ENCODE results near the gene SIK3.

The SIK3 gene

DNA sequence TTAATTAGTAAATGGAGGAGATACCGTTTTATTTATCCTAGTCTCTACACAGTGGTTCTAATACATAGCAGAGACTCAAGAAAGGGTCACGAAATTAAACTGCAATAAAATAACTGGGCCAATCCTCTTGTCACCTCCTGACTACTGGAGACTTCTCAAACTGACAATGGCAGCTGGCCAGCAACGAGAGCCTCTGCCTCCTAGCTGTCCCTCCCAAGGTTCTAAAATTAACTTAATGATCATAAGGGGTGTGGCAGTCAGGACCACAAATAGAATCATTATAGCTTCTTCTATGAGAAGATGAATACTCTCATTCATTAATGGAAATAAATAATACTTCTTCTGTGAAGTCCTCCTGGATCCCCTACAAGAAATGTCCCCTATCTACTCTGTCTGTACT, 197.0 kb downstream of the SIK3 start:
- DNase-seq (ENCODE audit: low read depth in 2 of 2): no peak

DNA sequence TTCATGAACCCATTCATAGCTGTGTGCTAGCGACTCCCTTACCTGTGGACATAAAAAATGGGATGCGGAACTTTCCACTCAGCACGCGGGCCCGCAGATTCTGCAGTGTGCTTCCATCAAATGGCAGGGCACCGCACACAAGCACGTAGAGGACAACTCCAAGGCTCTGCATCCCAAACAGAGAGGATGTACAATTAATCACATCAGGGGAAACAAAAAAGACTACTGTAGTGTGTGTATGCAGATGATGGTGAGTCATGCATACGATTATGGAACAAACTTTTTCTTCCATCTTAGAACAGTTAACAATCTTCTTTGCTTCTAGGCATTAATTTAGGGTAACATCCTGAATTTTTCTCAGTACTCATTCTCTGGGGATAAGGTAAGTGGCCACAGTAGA, 202.0 kb downstream of the SIK3 start:
- no peak for DNase-seq (ENCODE audit: low read depth in 2 of 2)

DNA sequence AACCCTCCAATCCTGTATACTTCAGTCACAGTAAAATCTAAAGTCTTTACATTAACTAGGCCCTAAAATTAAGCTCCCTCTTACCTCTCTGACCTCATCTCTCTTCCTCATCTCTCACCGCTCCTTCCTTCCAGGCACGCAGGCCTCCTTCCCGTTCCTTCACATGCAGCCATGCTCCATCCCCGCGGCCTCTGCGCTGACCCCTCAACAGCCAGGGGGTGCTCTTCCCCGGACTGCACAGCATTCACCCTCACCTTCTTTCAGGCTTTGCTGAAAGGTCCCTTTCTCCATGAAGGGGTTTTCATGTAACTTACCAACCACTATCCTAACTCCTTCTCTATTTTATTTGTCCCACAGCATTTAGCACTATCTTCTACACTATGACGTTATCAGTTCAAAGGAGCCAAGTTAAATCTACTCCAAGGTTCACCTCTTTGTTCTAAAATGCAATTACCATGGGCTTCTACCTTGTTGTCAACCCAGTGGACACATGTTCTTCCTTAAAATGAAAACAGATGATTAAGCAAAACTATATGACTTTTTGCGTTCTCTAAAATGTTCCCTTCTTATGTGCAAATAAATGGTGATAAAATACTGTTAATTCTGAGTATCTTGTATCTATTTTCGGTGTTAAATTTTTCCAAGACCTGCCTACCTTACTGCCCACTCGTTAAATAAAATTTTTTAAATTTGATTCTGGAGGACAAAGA, 203.0 kb downstream of the SIK3 start:
- DNase-seq (ENCODE audit: low read depth in 2 of 2): no peak

DNA sequence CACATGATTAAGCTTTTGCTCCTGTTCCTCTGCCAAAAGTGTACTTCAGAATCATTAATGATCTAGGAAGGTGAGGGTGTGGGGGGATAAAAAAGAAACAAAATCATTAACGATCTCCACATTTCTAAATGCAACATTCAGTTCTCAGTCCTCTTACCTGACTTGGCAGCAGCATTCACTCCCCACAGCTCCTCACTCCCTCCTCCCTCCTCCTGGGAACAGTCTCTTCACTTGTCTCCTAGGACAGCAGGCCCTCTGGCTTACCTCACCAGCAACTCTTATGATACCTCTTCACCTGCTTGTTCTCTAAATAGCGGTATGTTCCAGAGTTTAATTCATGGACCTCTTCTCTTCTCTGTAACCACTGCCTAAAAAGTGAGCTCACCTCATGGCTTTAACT, 204.3 kb downstream of the SIK3 start:
- DNase-seq (ENCODE audit: low read depth in 2 of 2): no peak

DNA sequence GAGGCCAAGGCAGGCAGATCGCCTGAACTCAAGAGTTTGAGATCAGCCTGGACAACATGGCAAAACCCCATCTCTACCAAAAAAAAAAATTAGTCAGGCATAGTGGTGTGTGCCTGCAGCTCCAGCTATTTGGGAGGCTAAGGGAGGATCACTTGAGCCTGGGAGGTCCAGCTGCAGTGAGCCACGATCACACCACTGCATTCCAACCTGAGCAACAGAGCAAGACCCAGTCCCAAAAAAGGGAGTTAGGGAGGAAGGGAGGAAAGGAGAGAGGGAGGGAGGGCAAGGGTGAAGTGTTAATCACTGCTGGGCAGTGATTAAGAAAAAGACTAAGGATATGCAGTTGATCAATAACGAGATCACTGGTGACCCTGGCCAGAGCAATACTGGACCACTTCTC, 204.8 kb downstream of the SIK3 start:
- DNase-seq (ENCODE audit: low read depth in 2 of 2): no peak

DNA sequence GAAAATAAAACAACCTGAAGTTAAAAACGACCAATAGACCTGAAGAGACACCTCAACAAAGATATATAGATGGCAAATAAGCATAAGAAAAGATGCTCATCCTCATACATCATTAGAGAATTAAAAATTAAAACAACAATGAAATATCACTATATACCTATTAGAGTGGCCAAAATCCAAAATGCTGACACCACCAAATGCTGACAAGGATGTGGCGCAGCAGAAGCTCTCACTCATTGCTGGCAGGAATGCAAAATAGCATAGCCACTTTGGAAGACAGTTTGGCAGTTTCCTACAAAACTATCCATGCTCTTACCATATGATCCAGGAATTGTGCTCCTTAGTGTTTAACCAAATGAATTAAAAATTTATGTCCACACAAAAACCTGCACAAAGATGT, 205.9 kb downstream of the SIK3 start:
- DNase-seq (ENCODE audit: low read depth in 2 of 2): no peak

DNA sequence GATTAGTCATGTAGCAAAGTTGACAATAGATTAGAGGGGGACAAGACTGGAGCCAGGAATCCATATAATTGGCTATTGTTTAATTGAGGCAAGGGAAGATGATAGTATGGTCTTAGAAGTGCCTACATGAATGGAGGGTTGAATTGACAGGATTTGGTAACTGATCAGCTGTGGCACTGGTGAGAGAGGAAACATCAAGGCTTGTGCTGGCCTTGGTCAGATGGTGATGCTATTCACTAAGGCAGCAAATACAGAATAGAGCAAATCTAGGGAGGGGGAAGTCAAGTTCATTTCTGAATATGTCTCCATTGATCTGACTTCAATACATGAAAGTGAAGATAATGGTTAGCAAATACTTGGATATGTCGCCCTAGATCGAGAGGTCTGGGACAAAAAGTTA, 206.5 kb downstream of the SIK3 start:
- DNase-seq (ENCODE audit: low read depth in 2 of 2): no peak

DNA sequence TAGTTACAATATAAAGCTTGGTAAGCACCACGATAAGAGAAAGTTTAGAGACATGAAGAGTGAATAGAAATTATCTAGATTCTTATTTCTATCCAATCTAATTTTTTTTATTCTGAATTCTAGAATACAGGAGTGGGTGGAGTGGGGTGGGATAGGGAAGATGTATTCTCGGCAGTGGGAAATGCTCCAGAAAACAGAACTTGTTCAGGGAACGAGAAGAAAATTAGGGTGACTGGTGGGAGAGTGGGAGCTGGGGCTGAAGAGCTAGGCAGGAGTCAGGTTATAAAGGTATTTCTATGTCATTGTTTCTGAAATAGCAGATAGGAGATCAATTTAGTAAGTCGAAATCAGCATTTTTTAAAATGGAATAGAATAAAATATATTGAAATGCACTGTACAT, 207.6 kb downstream of the SIK3 start:
- DNase-seq (ENCODE audit: low read depth in 2 of 2): no peak

DNA sequence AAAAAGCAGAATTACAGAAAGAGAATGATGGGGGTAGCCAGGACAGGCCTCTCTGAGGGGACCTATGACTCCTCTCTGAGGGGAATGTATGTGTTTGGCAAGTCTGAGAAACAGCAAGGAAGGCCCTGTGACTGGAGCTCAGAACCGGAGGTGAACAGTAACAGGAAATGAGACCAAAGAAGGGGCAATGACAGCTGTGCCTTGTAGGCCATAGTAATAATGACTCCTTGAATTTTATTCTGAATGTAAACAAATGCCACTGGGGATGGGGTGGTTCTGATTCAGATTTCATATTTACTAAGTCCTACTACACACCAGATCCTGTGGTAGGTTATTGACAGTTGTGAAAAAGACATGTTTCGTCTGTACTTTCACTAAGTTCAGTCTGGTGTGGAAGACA, 208.0 kb downstream of the SIK3 start:
- DNase-seq (ENCODE audit: low read depth in 2 of 2): no peak

DNA sequence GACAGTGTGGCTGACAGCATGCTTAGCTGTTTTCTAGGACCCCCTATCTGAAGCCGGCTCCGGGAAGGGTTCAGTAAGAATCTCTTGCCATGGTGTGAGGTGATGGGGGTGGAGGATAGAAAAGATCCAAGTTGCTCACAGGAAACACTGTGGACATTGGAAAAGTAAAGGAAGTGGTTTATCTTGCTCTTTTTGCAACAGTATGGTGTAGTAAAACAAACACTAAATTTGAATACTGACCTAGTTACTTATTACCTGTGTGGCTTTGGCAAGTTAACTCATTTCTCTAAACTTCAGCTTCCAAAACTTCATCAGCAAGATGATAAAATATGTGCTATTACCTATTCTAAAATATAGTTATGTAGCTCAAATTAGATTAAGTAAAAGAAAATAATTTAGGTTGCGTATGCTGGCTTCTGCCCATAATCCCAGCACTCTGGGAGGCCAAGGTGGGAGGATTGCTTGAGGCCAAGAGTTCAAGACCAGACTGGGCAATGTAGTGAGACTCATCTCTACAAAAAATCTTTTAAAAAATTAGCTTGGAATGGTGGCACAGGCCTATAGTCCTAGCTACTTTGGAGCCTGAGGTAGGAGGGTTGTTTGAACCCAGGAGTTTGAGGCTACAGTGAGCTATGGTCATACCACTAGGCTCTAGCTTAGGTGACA, 209.2 kb downstream of the SIK3 start:
- no peak for DNase-seq (ENCODE audit: low read depth in 2 of 2)

DNA sequence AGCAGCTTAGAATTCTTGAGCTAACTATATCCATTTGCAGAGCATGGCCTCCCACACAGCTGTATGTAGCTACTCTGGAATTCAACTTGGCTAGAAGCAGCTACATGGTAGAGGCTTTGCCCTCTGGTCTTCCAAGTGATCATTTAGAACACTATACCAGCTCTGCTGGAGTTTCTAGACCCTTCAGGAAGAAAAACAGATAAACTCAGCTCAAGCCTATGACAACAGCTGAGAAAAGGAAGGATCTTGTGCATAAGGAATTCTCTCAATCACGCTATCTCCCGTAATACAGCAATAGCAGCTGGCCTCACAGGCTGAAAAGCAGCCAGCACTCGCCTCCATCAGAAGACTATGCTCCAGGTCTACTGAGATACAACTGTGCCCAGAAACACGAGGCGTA, 210.2 kb downstream of the SIK3 start:
- DNase-seq (ENCODE audit: low read depth in 2 of 2): peak in 1 of 2 experiments; percentile 38

DNA sequence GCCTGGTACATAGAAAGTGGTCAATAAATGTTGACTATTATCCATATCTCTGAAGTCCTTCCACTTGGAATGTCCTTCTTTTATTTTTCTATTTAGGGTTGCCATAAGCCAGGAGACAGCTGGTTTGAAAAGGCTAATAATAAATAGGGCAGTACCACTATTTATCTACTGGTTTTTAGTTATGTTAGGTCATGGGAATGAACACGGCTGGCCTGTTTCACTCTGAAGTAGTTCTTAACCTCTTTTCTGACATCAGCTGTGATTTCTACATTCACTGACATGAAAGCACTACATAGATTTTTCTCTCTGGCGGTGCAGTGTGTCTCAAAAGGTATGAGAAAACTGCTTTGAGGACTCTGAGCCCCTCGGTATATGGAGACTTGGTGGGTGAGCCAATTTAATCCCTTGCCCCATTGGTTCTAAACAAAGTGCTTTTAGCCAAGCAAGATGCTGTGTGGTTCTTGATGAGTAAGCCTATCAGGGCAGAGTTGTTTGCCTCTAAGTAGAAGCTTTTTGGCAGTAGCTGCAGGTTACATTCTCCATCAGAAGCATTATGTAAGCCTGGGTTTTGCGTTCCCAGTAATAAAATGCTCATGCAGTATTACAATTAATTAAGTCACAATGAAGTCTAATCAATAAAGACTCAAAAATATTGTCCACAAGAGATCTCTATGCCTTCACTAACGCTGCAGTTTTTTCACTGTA, 212.1 kb downstream of the SIK3 start:
- DNase-seq (ENCODE audit: low read depth in 2 of 2): no peak

DNA sequence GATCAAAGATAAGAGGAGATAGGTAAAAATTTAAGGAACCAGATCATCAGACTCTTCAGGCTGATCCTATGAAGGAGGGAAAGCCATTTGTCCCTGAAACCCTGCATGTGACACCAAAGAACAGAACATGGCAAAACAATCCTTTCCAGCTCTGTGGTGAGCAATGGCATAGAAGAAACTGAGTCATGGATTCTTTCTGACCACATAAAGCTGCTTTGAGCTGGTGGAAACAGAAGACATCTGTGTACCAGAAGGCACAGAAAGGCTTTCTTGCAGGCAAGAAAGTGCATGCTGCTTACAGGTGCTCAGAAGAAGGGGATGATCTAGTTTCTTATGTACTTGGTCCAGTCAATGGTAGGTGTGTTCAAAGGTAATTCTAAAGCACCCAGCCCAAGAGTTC, 215.8 kb downstream of the SIK3 start:
- peak; percentile 36 to 47 for DNase-seq (ENCODE audit: low read depth in 2 of 2)

DNA sequence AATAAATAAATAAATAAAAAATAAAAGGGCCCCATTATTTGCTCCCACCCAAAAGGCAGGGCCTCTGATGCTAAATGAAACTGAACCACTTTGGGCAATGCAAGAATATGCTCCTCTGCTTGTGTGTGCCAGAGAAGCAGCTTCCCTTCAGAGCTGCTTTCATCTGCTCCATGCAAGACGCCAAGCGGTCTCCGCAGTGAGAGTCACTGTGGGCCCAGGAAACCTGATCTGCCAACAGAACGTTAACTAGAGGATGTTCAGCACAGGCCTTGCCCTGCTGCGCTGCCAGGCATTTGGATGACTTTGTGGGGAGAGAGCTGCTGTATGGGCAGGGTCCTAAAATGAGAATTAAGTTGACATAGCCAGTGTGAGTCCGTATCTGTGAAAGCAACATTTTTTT, 217.1 kb downstream of the SIK3 start:
- DNase-seq (ENCODE audit: low read depth in 2 of 2): no peak

DNA sequence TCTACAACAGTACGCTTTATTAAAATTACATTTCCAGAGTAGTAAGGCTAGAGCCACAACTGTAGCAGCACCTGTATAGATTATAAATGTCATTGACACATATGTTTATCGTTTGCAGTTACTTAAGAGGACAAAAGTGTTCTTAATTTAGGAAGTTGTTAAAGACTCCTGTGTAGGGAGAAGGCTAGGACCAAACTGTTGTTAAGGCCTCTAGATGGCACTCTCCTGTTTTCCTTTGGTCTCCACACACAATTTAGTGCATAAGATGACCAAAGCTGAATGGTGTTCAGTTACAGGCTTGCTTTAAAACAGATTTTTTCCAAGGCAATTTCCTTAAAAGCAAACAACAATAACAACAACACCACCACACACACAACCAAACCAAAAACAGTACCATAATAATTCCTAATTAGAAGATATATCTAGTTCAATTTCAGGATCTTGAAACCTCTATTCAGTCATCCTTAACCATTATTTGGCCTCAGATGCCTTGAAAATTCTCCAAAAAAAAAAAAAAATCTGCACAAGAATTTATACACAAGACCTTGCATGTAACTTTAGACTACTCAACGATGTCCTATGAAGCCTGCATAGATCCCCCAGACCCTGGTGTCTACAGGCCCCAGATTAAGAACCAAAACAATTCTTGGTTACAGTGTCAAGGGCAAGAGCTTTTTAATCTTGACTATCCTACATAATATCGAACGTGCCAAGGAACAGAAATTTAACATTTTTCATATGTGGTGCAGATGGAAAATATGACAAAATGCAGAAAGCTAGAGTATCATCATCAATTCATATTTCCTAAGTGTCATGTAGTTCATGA, 218.2 kb downstream of the SIK3 start:
- peak; percentile 35 to 40 for DNase-seq (ENCODE audit: low read depth in 2 of 2)

DNA sequence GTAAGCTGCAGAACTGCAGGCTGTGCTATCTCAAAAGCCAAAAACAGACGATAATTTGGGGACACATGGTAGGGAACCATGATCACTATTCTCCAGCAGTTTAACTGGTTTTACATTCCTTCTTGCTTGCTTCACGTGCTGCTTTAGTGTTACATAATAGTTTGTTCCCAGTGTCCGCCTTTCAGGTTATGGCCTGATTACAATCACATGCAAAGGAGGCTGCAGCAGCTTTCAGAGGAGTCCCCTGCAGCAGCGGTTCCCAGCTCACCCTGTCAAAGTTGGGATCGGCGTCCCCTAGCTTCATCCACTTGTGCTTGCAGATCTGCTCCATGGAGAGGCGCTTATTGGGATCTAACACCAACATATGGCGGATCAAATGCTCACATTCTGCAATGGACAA, 221.6 kb downstream of the SIK3 start:
- DNase-seq (ENCODE audit: low read depth in 2 of 2): no peak

DNA sequence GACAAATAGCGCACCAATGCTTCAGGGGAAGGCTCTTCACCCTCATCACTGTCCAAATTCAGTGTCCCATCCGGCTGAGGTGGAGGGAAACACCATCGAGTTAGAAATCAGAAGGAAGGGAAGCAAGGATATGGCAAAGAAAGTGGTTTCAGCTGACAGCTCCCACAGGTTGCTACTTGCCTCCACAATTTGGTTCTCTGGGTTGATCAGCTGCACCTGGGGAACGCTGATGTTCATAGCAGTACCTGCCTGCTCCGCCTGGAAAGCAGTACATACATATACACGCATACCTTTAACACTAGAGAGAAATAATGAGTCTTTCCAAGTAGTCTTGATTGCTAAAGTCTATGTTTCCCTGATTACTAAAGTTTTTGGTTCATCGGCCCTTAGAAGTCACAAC, 223.0 kb downstream of the SIK3 start:
- no peak for DNase-seq (ENCODE audit: low read depth in 2 of 2)

DNA sequence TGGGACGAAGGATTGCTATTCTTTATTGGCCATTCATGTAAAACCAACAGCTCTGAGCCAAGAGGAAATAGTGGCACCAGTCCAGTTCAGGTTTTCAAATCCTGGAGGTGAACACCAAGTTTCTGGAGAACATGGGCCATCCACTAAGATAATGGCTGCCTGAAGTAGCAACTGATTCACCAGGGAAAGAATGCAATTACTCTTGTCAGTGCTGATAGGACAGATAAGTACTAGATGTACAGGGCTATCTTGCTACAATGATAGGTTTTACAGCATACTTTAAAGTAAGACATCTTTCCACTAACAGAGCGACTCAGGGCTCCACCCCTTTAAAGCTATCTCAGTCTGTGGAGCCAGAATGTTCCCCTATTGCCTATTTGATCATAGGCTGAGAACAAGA, 224.0 kb downstream of the SIK3 start:
- DNase-seq (ENCODE audit: low read depth in 2 of 2): peak; percentile 41 to 49

DNA sequence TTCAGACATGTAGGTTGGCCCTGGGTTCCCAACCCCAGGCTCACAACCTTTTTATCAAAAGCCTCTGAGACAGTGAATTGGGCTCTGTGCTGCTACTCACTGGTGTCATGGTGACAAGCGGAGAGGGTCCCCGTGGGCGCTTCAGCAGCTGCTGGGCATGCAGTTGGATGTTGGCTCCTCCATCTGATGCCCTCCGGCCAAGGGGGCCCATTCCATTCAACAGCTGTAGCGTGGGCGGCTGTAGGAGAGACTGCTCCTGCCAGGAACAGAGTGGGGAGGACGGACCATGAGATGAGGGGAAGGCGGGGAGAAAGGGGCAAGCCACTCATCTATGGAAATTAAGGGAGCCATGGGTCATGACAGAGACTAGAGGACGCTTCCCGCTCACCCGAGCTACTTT, 224.8 kb downstream of the SIK3 start:
- DNase-seq (ENCODE audit: low read depth in 2 of 2): no peak

DNA sequence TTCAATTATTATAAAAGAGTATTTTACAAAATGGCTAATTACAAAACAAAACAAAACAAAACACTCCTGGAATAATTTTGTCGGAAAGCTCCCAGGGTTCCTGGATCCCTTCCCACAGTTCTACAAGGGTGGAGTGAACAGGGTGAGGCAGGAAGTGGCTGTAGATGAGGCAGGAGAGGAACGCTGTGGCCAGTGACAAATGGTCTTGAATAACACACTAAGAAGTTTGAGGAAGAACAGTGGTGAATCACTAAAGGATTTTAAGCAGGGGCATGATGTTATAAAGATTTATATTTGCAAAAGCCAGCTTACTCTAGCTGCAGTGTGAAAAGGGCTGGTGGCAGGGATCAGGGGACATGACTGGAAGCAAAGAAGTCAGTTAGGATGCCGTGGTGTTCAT, 227.0 kb downstream of the SIK3 start:
- peak in 1 of 2 experiments; percentile 42 for DNase-seq (ENCODE audit: low read depth in 2 of 2)

DNA sequence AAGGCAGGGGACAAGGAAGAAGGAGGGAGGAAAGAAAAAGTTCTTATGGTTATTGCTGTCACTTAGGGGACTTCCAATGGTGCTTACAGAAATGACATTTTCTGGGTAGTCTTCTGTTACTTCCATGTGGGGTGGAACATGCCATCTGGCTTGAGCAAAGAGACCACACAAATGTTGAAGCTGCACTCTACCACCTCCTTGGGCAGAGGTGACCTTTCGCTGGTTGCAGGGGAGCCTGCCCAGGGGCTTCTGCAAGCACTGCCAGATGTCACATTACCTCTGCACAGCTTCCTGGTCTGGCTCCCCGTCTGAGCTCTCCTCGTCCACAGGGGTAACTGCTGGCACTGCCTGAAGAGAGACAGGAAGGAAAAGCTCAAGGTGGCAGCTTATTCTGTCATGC, 228.2 kb downstream of the SIK3 start:
- no peak for DNase-seq (ENCODE audit: low read depth in 2 of 2)

DNA sequence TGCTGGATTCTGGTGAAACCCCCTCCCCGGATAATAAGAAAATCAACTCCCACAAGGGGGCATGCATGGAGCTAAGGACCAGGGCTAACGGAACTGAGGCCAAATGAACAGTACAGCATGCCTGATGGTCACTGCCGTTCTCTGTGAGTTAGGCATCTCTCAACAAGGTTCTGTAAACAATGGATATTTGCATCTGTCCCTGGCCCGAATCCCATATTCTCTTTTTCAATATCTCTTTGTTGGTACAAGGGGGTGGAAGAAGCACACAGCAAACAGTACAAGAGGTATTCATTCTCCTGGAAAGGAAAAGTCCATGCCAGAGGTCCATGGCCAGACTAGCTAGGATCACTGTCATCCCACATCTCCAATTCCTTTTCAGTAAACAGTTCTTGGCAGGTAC, 228.6 kb downstream of the SIK3 start:
- no peak for DNase-seq (ENCODE audit: low read depth in 2 of 2)
